Thoracic aorta (tissue), 2 donors: ENCODE measurements around the gene SPEF1. TPM values are rescaled to one million over a fixed set of nuclear protein-coding genes. Genes with fewer than 3 reads are reported as not detected.
A peak's percentile ranks its signal among the peaks of the same experiment; 100 is the strongest.

Experiments
- ATAC-seq: fragments of 150-250 bp; one replicate; pipeline ENCODE4 v1.8.0; 2017; ENCODE audit warnings: low read depth; ENCODE audit not compliant: insufficient number of reproducible peaks, low FRiP score
- DNase-seq: peaks from one replicate; pipeline ENCODE4 v3.0.0-alpha.2; 2020; ENCODE audit warnings: low spot score
- H3K27ac ChIP-seq, 2 donors: fragments of 200-600 bp; sonication (generic); 1 replicate in 1 of 2; 2 replicates in 1 of 2; pipeline ENCODE4 v1.5.1; 2016; ENCODE audit warnings: mild to moderate bottlenecking in 2 of 2, moderate library complexity in 2 of 2
- H3K27me3 ChIP-seq: fragments of 200-600 bp; sonication (generic); replicated peaks from 2 replicates; pipeline ENCODE4 v1.6.0; 2016; ENCODE audit warnings: mild to moderate bottlenecking; ENCODE audit not compliant: insufficient read depth
- H3K36me3 ChIP-seq: fragments of 200-600 bp; sonication (generic); one replicate; pipeline ENCODE4 v1.5.1; 2016
- H3K4me1 ChIP-seq, 2 donors: fragments of 200-600 bp; sonication (generic); 1 replicate in 1 of 2; 2 replicates in 1 of 2; pipeline versions ENCODE4 v1.5.1 to v1.6.0; 2016; ENCODE audit warnings: low read depth in 2 of 2, mild to moderate bottlenecking in 1 of 2; ENCODE audit not compliant: control insufficient read depth in 1 of 2
- H3K4me3 ChIP-seq: fragments of 200-600 bp; sonication (generic); 2 replicates; pipeline ENCODE4 v1.5.1; 2016; ENCODE audit warnings: mild to moderate bottlenecking
- H3K9me3 ChIP-seq: fragments of 200-600 bp; sonication (generic); 2 replicates; pipeline ENCODE4 v1.5.1; 2016
- total RNA-seq, 2 donors: library from RNA; depleted of rRNA; stranded (reverse); fragments of >200 nt; gene quantifications; one replicate each; pipeline versions ENCODE4 v1.1.0 to v1.2.3, GENCODE V29; 2016
- TF ChIP-seq, protein P1 (sequence below): fragments of 200-600 bp; sonication (generic); IDR thresholded peaks from one replicate; pipeline ENCODE4 v1.5.1; 2019; ENCODE audit warnings: antibody characterized with exemption

The SPEF1 gene
- total RNA-seq, 2 donors from 2014 or later = 0.27 TPM; not detected in 1

DNA sequence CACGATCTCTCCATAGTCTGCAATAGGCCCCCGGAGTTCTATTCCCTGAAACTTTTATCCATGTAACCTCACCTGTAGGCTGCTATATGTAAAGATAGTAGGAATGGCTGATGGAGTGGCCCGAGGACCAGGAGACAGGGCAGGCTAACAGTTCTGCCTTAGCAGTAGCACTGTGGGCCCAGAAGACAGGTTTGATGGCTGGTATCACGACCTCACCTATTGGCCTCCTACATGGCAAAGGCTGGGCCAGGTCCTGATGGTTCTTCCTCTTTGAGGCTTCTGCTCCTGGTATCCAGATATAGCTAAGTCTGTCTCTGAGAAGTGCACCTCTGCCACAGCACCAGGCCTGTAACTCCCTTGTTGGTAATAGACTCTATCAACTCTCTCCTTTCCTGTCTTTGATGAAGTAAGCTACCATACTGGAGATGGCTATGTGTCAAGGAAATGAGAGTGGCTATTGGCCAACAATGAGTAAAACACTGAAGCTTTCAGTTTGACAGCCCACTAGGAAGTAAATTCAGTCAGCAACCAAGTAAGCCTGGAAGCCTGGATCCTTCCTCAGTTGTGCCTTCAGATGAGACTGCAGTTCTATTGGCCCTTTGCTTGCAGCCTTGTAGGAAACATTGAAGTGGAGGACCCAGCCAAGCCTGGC is 5.7 kb downstream of the SPEF1 start:
- Histone ChIP-seq H3K9me3 (no peaks in the 10 kb centered on the region), H3K27me3 (no peaks in the 10 kb centered on the region), H3K4me3 (no peak overlapping the region), H3K36me3 (no peaks in the 10 kb centered on the region), H3K4me1 (peaks cover 8 to 15% of the 10 kb centered on the region in 2 donors), H3K27ac (no peak overlapping the region)
- DNase-seq = no peak
- TF ChIP-seq, protein P1, sequence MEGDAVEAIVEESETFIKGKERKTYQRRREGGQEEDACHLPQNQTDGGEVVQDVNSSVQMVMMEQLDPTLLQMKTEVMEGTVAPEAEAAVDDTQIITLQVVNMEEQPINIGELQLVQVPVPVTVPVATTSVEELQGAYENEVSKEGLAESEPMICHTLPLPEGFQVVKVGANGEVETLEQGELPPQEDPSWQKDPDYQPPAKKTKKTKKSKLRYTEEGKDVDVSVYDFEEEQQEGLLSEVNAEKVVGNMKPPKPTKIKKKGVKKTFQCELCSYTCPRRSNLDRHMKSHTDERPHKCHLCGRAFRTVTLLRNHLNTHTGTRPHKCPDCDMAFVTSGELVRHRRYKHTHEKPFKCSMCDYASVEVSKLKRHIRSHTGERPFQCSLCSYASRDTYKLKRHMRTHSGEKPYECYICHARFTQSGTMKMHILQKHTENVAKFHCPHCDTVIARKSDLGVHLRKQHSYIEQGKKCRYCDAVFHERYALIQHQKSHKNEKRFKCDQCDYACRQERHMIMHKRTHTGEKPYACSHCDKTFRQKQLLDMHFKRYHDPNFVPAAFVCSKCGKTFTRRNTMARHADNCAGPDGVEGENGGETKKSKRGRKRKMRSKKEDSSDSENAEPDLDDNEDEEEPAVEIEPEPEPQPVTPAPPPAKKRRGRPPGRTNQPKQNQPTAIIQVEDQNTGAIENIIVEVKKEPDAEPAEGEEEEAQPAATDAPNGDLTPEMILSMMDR = no peak
- no peak for ATAC-seq

DNA sequence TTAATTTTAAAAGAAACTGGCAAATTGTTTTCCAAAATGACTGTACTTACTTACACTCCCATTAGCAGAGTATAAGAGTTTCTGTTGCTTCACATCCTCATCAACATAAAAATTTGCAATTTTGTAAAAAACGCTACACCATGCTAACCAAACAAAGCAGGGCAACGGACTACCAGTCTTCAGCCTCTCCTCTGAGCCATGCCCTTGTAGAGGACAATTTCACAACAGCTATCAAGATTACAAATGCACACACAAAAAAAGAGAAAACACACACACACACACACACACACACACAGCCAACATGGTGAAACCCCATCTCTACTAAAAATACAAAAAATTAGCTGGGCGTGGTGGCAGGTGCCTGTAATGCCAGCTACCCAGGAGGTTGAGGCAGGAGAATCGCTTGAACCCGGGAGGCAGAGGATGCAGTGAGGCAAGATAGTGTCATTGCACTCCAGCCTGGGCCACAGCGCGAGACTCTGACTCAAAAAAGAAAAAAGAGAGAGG is 9.6 kb downstream of the SPEF1 start:
- DNase-seq = no peak
- H3K27ac ChIP-seq = no peak overlapping the region
- no peaks in the 10 kb centered on the region for H3K9me3 ChIP-seq
- no peak for ATAC-seq
- H3K4me3 ChIP-seq = no peak overlapping the region
- TF ChIP-seq, protein P1 = no peak
- H3K36me3 ChIP-seq = no peaks in the 10 kb centered on the region
- no peaks in the 10 kb centered on the region for H3K27me3 ChIP-seq
- peaks cover 12 to 21% of the 10 kb centered on the region in 2 donors for H3K4me1 ChIP-seq

DNA sequence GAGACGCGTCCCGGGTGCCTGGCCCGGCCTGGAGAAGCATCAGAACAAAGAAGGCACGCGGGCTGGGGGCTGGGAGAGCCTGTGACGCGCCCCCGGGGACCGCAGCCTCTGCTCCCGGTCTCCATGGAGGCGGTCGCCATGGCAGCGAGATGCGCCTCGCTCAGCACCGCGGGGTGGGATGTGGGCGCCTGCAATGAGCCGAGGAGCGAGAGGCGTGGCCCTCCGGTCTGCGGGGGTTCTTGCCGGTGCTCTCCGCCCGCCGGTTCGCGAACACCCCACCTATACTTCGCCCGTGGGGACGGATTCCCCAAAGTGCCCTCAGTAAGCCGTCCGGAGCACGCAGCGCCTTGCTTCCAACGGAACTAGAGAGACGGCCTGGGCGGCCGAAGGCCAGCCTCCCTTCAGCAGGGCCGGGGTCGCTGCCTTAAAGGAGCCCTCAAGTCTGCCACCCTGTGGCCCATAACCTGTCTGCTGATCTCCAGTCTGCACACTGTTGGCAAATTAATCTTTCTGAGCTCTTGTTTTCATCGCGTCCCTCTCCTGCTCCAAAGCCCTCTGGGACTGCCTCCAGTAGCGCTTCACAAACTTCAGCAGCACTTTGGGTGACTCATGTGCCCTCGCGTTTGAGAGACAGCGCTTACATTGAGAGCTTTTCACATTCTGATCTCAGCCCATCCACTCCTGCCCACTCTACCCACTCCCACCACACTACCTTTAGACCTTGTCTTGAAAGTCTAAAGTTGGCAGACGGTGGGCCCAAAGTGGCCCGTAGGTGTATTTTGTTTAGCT is 12.7 kb downstream of the SPEF1 start:
- no peaks in the 10 kb centered on the region for H3K9me3 ChIP-seq
- H3K36me3 ChIP-seq = no peaks in the 10 kb centered on the region
- H3K4me1 ChIP-seq = peaks cover 14 to 26% of the 10 kb centered on the region in 2 donors
- H3K4me3 ChIP-seq = peak overlapping the region; percentile 76
- ATAC-seq = peak; percentile 21
- TF ChIP-seq, protein P1 = peak; percentile 35
- peak; percentile 31 for DNase-seq
- H3K27ac ChIP-seq = peak overlapping the region; percentile 78 to 91
- H3K27me3 ChIP-seq = no peaks in the 10 kb centered on the region

DNA sequence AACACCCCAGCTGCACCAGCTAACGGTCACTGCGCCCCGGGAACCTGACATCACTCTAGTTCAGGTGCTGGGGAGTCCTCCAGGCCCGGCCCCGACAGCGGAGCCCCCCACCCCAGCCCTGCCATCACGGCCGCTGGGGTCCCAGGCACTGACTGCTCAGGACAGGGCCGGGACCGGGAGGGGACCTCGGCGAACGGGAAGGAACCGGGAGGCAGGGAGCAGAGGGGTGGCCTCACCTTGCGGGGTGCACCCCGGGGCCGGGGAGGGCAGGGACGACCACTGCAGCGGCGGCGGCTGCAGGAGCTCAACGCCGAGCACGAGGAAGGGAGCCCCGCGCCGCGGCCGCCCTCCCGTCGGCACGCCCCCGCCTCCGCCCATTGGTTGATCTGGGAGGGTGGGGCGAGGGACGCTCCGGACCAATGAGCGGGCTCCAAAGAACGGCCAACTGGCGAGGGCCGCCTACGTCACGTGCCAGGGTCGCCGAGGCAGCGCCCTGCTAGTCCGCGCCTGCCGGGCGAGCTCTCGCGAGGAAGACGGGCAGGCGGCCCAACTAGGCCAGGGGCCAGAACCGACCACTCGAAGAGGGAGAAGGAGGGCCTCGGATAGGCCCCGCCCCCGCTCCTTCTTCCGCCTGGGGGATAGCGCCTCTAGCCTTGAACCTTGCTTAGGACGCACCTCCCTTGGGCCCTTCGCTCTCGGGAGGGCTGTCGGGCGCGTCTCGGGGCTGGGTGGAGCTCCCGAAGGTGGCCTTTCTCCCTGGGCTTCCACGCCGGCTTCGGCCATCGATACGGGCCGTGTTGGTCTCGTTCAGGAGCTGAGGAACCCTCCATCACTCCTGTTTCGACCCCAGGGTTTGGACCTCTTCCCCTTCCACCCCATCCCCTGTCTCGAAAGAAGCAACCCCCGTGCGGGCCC is 13.6 kb downstream of the SPEF1 start, which contains the start of gene ADISSP:
ADISSP (minus strand) TSS at position 327 of the 915 bp plus-strand sequence. CDS start 7,653 bp downstream, outside the sequence.
- H3K27ac ChIP-seq = peak within 1 kb of the TSS; percentile 78 to 91
- no peaks in the 10 kb centered on the region for H3K36me3 ChIP-seq
- H3K4me1 ChIP-seq = peaks cover 14 to 26% of the 10 kb centered on the region in 2 donors
- no peaks in the 10 kb centered on the region for H3K27me3 ChIP-seq
- TF ChIP-seq, protein P1 = no peak
- H3K4me3 ChIP-seq = peak within 1 kb of the TSS; percentile 76
- DNase-seq = peak; percentile 93
- no peaks in the 10 kb centered on the region for H3K9me3 ChIP-seq
- ATAC-seq = peak; percentile 94
